ENCODE data around the gene WHRN.

GRCh38 chr9:114433720-114434255 lies 71.5 kb downstream of the WHRN start:
- TF ChIP-seq, protein P1, sequence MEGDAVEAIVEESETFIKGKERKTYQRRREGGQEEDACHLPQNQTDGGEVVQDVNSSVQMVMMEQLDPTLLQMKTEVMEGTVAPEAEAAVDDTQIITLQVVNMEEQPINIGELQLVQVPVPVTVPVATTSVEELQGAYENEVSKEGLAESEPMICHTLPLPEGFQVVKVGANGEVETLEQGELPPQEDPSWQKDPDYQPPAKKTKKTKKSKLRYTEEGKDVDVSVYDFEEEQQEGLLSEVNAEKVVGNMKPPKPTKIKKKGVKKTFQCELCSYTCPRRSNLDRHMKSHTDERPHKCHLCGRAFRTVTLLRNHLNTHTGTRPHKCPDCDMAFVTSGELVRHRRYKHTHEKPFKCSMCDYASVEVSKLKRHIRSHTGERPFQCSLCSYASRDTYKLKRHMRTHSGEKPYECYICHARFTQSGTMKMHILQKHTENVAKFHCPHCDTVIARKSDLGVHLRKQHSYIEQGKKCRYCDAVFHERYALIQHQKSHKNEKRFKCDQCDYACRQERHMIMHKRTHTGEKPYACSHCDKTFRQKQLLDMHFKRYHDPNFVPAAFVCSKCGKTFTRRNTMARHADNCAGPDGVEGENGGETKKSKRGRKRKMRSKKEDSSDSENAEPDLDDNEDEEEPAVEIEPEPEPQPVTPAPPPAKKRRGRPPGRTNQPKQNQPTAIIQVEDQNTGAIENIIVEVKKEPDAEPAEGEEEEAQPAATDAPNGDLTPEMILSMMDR (IDR thresholded peaks at IDR 0.05; ENCODE audit: poor library complexity, severe bottlenecking): no peak
- no peak for TF ChIP-seq REST (IDR thresholded peaks at IDR 0.05; ENCODE audit: borderline replicate concordance)

All from neural cell (in vitro differentiated cells).